Retinal pigment epithelial cell (primary cell): ENCODE measurements around the gene PLA2G1B.

Experiments
- DNase-seq: peaks from one replicate; pipeline ENCODE4 v3.0.0-alpha.2; 2010; ENCODE audit warnings: low read depth
- H3K4me3 ChIP-seq: 2 replicates; pipeline ENCODE4 v1.5.1; 2011; ENCODE audit warnings: mild to moderate bottlenecking, low read length, control low read depth, moderate library complexity
- TF ChIP-seq, protein P1 (sequence below): conservative IDR thresholded peaks from 2 replicates; pipeline ENCODE4 v1.5.1; 2011; ENCODE audit warnings: low read depth, low read length, control low read depth, inconsistent platforms

Gene PLA2G1B

DNA sequence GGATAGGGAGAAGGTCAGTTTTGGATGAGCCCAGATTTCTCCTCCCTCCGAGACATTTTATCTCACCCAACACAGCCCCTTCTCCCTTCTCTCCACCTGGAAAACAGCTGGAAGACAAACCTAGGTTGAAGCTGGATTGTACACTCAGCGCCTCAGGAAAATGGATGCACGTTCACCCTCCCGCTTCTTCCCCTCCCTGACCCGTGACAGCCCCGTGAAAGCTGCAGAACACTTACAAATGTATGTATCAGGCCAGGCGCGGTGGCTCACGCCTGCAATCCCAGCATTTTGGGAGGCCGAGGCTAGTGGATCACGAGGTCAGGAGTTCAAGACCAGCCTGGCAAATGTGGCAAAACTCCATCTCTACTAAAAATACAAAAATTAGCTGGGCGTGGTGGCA lies 40.1 kb downstream of the PLA2G1B start:
- TF ChIP-seq, protein P1, sequence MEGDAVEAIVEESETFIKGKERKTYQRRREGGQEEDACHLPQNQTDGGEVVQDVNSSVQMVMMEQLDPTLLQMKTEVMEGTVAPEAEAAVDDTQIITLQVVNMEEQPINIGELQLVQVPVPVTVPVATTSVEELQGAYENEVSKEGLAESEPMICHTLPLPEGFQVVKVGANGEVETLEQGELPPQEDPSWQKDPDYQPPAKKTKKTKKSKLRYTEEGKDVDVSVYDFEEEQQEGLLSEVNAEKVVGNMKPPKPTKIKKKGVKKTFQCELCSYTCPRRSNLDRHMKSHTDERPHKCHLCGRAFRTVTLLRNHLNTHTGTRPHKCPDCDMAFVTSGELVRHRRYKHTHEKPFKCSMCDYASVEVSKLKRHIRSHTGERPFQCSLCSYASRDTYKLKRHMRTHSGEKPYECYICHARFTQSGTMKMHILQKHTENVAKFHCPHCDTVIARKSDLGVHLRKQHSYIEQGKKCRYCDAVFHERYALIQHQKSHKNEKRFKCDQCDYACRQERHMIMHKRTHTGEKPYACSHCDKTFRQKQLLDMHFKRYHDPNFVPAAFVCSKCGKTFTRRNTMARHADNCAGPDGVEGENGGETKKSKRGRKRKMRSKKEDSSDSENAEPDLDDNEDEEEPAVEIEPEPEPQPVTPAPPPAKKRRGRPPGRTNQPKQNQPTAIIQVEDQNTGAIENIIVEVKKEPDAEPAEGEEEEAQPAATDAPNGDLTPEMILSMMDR: no peak
- no peak overlapping the region for H3K4me3 ChIP-seq
- no peak for DNase-seq

DNA sequence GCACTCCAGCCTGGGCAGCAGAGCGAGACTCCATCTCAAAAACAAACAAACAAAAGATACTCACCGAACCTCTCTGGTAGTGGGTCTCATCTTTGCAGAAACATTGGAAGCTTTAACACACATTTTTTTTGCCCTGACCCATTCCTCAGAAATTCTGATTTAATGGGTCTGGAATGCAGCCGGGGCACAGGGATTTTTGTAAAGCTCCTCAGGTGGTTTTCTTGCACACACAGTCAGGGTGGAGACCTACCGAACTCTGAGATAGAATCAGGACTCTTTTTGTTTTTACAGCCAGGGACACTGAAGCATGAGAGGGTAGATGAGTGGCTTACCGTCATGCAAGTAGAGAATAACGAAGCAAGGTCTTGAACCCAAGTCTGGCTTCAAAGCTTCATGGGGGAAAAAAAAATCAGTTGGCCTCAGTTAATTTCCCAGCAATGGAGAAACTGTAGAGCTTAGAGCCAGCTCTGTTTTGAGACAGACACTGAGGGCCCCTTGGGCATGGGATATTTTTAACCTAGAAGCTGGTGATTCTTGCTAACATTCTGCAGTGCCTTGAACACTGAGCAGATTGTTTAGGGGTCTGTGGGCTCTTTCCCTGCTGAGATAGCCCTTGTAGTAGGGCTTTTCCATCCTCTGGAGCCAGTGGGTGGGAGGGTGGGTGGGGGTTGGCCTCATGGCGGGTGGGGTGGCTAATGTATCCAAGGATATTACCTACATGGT lies 40.6 kb downstream of the PLA2G1B start:
- no peak overlapping the region for H3K4me3 ChIP-seq
- DNase-seq: no peak
- TF ChIP-seq, protein P1: no peak

DNA sequence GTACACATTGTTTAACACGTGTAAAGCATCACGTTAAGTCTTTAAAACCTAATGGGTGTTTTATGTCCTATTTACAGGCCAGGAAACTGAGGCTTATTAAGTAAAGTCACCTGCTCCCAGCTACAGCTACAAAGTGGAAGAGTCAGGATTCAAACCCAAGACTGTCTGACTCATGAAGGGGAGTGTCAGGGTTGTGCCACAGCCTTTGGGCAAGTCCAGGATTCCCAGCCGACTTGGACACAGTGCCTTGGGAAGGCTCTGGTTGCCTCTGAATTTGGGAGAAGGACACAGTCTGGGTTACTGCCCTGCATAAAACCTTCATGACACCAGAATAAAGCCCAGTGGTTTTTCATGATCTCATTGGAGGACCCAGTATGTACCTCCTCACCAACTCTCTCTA lies 43.2 kb downstream of the PLA2G1B start:
- DNase-seq: no peak
- TF ChIP-seq, protein P1: no peak
- H3K4me3 ChIP-seq: no peak overlapping the region

DNA sequence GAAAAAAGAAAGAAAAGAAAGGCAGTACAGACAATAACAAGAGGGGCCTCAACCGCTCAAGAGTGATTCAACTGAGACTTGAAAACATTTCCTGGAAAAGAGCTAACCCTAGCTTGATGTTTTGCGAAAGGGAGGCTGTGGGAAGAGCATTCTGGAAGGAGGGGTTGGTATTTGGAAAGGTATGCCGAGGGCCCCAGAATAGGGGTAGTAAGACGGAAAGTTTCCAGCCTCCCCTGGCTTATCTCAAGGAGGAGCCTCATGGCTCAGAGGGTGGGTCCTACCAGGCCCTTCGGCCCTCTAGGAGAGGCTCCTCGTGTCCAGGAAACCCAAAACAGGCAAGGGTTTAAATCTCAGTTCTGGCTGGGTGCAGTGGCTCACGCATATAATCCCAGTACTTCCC lies 44.3 kb downstream of the PLA2G1B start:
- H3K4me3 ChIP-seq: no peak overlapping the region
- TF ChIP-seq, protein P1: no peak
- DNase-seq: no peak

DNA sequence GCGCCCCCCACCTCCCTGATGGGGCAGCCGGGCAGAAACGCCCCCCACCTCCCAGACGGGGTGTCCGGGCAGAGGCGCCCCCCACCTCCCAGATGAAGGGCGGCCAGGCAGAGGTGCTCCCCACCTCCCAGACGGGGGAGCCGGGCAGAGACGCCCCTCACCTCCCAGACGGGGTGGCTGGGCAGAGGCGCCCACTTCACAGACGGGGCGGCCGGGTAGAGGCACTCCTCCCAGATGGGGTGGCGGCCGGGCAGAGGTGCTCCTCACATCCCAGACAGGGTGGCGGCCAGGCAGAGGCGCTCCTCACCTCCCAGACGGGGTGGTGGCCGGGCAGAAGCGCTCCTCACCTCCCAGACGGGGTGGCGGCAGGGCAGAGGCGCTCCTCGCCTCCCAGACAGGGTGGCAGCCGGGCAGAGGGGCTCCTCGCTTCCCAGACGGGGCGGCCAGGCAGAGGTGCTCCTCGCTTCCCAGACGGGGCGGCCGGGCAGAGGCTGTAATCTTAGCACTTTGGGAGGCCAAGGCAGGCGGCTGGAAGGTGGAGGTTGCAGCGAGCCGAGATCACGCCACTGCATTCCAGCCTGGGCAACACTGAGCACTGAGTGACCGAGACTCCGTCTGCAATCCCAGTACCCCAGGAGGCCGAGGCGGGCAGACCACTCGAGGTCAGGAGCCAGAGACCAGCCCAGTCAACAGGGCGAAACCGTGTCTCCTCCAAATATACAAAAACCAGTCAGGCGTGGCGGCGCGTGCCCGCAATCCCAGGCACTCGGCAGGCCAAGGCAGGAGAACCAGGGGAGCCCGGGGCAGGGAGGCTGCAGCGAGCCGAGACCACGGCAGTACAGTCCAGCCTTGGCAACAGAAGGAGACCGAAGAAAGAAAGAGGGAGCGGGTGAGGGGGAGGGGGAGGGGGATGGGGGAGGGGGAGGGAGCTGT lies 49.2 kb downstream of the PLA2G1B start:
- DNase-seq: no peak
- TF ChIP-seq, protein P1: no peak
- no peak overlapping the region for H3K4me3 ChIP-seq

DNA sequence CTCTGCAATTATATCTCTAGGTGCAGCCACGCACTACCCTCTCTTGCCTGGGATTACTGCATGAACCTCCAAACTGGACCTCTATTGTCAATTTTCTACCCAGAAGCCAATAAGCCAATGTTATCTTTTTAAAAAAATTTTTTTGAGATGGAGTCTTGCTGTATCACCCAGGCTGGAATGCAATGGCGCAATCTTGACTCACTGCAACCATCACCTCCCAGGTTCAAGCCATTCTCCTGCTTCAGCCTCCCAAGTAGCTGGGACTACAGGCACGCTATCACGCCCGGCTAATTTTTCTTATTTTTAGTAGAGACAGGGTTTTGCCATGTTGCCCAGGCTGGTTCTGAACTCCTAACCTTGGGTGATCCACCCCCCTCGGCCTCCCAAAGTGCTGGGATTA lies 50.8 kb downstream of the PLA2G1B start:
- no peak overlapping the region for H3K4me3 ChIP-seq
- TF ChIP-seq, protein P1: no peak
- no peak for DNase-seq
